Measurements from ENCODE around the gene ADAM19. TPM values are rescaled to one million over a fixed set of nuclear protein-coding genes. Genes with fewer than 3 reads are reported as not detected.
A peak's percentile ranks its signal among the peaks of the same experiment; 100 is the strongest.

The ADAM19 gene, protein sequence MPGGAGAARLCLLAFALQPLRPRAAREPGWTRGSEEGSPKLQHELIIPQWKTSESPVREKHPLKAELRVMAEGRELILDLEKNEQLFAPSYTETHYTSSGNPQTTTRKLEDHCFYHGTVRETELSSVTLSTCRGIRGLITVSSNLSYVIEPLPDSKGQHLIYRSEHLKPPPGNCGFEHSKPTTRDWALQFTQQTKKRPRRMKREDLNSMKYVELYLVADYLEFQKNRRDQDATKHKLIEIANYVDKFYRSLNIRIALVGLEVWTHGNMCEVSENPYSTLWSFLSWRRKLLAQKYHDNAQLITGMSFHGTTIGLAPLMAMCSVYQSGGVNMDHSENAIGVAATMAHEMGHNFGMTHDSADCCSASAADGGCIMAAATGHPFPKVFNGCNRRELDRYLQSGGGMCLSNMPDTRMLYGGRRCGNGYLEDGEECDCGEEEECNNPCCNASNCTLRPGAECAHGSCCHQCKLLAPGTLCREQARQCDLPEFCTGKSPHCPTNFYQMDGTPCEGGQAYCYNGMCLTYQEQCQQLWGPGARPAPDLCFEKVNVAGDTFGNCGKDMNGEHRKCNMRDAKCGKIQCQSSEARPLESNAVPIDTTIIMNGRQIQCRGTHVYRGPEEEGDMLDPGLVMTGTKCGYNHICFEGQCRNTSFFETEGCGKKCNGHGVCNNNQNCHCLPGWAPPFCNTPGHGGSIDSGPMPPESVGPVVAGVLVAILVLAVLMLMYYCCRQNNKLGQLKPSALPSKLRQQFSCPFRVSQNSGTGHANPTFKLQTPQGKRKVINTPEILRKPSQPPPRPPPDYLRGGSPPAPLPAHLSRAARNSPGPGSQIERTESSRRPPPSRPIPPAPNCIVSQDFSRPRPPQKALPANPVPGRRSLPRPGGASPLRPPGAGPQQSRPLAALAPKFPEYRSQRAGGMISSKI
- 9.1 and 11.3 TPM in 2 replicates for total RNA-seq
- long read RNA-seq = 0 reads

DNA sequence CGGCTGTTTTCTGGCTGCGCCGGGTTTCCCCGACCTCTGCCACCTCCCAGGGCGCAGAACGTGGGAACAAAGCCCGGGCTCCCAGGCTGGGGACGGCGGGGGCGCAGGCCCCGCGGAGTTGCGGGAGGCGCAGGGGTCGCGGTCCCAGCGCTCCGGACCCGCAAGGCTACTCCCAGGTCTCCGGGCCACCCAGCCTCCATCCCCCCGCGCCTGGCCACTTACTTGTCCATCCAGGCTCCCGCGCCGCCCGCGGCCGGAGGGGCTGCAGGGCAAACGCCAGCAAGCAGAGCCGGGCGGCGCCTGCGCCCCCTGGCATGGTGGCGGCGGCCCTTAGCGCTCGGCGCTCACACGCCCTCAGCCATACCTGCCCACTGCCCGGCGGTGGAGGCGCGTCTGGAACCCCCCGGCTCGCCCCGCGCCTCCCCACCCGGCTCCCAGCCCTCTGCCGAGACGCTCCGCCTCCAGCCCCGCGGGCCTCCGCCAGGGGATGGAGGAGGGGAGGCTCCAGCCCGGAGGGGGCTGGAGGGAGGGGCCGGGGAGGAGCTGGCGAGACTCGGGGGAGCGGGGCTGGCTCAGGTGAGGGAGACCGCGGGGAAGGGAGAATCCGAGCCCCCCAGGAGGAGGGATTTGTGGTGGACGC, at the start of gene ADAM19:
Gene ADAM19, minus strand, starts transcription at position 395 of the 640 bp plus-strand sequence. Its CDS starts 79 bp downstream, at position 316.
- TF ChIP-seq, protein P1, sequence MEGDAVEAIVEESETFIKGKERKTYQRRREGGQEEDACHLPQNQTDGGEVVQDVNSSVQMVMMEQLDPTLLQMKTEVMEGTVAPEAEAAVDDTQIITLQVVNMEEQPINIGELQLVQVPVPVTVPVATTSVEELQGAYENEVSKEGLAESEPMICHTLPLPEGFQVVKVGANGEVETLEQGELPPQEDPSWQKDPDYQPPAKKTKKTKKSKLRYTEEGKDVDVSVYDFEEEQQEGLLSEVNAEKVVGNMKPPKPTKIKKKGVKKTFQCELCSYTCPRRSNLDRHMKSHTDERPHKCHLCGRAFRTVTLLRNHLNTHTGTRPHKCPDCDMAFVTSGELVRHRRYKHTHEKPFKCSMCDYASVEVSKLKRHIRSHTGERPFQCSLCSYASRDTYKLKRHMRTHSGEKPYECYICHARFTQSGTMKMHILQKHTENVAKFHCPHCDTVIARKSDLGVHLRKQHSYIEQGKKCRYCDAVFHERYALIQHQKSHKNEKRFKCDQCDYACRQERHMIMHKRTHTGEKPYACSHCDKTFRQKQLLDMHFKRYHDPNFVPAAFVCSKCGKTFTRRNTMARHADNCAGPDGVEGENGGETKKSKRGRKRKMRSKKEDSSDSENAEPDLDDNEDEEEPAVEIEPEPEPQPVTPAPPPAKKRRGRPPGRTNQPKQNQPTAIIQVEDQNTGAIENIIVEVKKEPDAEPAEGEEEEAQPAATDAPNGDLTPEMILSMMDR (conservative IDR thresholded peaks at IDR 0.05) = no peak
- Mint-ChIP-seq H3K4me1 (peaks cover 27% of the 10 kb centered on the region), H3K27me3 (ENCODE audit: low read depth) (peaks cover 32% of the 10 kb centered on the region), H3K36me3 (ENCODE audit: low read depth) (no peaks in the 10 kb centered on the region), H3K27ac (ENCODE audit: unreplicated experiment) (no peak within 1 kb of the TSS), H3K9me3 (no peaks in the 10 kb centered on the region), H3K4me3 (peak within 1 kb of the TSS; percentile 94)
- peak; percentile 55 for DNase-seq (ENCODE audit: low read depth, low spot score)

DNA sequence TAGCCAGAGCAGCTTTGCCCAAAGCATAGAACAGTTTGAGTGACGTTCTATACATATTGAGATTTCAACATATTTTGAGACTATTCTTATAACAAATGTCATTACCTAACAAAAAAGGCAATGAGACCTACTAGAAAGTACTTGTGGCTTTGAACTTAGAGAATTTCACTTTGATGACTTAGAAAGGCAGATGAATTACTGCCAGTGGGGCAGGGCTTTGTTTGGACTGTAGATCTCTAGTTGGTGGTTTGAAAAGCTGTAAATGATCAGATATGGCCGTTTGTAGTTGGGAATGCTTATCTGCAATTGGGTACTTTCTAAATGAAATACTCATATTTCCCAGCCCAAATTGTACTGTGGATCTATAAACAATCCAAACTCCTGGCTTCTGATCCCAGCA, 48.6 kb upstream of the ADAM19 start:
- TF ChIP-seq, protein P1 (conservative IDR thresholded peaks at IDR 0.05) = no peak
- Mint-ChIP-seq H3K4me1 (no peaks in the 10 kb centered on the region), H3K9me3 (peaks cover 7% of the 10 kb centered on the region), H3K27ac (ENCODE audit: unreplicated experiment) (no peak overlapping the region), H3K4me3 (no peak overlapping the region), H3K27me3 (ENCODE audit: low read depth) (no peaks in the 10 kb centered on the region), H3K36me3 (ENCODE audit: low read depth) (no peaks in the 10 kb centered on the region)
- DNase-seq (ENCODE audit: low read depth, low spot score) = no peak

DNA sequence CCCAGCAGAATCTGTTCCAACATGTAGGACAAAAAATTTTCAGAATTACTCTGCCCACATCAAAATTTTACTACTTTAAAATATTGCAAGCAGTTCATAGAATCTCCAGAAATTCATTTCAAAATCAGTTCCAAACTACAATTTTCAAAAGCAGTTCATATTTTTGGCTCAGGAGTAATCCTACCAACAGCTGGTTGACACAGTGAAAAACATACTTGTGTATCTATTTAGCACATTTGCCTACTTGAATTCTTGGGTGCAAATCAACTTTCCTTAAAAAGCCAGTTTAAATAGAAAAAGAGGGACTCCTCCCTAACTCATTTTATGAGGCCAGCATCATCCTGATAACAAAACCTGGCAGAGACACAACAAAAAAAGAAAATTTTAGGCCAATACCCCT, 45.2 kb upstream of the ADAM19 start:
- Mint-ChIP-seq H3K9me3 (peaks cover 7% of the 10 kb centered on the region), H3K36me3 (ENCODE audit: low read depth) (no peaks in the 10 kb centered on the region), H3K4me3 (no peak overlapping the region), H3K4me1 (no peaks in the 10 kb centered on the region), H3K27ac (ENCODE audit: unreplicated experiment) (peak overlapping the region; percentile 28), H3K27me3 (ENCODE audit: low read depth) (no peaks in the 10 kb centered on the region)
- no peak for DNase-seq (ENCODE audit: low read depth, low spot score)
- TF ChIP-seq, protein P1 (conservative IDR thresholded peaks at IDR 0.05) = no peak

DNA sequence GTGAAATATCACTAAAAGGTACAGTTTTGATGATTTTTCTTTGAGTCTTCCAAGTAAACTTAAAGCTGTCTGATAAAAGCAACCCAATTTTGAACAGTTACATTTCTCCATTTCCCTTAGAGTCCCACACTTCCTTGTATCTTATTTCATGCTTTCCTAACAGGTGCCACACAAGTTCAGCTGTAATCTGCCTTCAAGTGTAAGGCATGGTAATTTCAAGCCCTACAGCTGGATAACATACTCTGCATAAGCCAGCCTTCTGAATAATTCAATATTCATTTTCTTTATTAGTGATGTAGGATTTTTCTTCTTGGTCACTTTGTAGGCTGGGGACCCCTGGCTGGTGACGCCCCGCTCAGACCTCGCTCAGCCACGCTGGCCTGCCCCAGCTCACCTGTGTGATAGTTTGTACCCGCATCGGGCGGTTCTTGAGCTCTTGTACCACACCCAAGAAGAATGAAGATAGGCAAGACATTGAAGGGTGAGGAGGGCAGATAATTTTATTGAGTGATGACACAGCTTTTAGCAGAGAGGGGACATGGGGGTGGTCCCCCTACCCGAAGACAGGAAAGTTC, 42.7 kb upstream of the ADAM19 start:
- H3K27ac Mint-ChIP-seq (ENCODE audit: unreplicated experiment) = no peak overlapping the region
- no peaks in the 10 kb centered on the region for H3K27me3 Mint-ChIP-seq (ENCODE audit: low read depth)
- no peaks in the 10 kb centered on the region for H3K36me3 Mint-ChIP-seq (ENCODE audit: low read depth)
- TF ChIP-seq, protein P1 (conservative IDR thresholded peaks at IDR 0.05) = no peak
- H3K9me3 Mint-ChIP-seq = peaks cover 7% of the 10 kb centered on the region
- no peaks in the 10 kb centered on the region for H3K4me1 Mint-ChIP-seq
- no peak for DNase-seq (ENCODE audit: low read depth, low spot score)
- no peak overlapping the region for H3K4me3 Mint-ChIP-seq

DNA sequence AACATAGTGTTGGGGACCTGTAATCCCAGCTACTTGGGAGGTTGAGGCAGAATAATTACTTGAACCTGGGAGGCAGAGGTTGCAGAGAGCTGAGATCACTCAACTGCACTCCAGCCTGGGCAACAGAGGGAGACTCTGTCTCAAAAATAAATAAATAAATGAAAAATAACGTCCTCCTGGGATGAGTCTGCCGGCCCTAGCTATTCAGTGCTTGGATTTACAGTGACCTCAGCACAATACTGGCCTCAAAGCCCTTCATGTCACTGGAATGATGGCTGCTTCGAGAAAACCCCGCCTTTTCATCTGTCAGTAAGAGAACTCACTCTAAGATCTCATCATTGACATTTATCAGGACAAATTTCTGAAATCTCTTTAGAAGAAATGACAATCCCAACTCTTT, 41.2 kb upstream of the ADAM19 start:
- Mint-ChIP-seq H3K27ac (ENCODE audit: unreplicated experiment) (no peak overlapping the region), H3K4me3 (no peak overlapping the region), H3K36me3 (ENCODE audit: low read depth) (no peaks in the 10 kb centered on the region), H3K4me1 (peaks cover 9% of the 10 kb centered on the region), H3K9me3 (peaks cover 5% of the 10 kb centered on the region), H3K27me3 (ENCODE audit: low read depth) (no peaks in the 10 kb centered on the region)
- no peak for DNase-seq (ENCODE audit: low read depth, low spot score)
- TF ChIP-seq, protein P1 (conservative IDR thresholded peaks at IDR 0.05) = no peak

Data from neural crest cell (in vitro differentiated cells).